ENCODE results near the gene EMP3. TPM values are rescaled to one million over a fixed set of nuclear protein-coding genes. Genes with fewer than 3 reads are reported as not detected.

The EMP3 gene
- total RNA-seq, 1 experiment from 2014 or later, result 79.2 TPM

DNA sequence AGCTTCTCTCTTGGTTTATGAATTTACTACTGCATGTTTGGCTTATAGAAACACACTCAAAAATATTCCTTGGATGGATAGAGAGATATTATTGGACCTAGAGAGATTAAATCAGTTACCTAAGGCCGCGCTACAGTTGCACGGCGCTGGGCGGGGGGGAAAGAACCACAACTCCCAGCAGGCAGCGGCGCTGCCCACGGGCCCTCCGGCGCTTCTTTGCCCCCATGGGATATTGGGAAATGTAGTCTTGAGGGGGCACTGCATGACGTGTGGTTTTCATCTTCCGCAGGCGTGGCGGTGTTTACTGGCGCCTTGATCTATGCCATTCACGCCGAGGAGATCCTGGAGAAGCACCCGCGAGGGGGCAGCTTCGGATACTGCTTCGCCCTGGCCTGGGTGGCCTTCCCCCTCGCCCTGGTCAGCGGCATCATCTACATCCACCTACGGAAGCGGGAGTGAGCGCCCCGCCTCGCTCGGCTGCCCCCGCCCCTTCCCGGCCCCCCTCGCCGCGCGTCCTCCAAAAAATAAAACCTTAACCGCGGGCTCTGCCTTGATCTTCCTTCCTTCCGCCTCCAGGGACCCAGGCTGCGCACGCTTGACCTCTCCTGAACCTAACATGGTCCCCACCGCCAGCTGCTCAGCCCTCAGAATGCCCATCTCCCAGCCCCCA lies 4.8 kb downstream of the EMP3 start:
- peaks cover 15% of the 10 kb centered on the region for H3K36me3 ChIP-seq
- DNase-seq, result no peak
- H3K27ac ChIP-seq, result no peak overlapping the region
- no peaks in the 10 kb centered on the region for H3K27me3 ChIP-seq
- H3K4me3 ChIP-seq, result no peak overlapping the region
- no peaks in the 10 kb centered on the region for H3K9me3 ChIP-seq (replicated peaks)
- H3K4me1 ChIP-seq, result peaks cover 6% of the 10 kb centered on the region

GRCh38 chr19:48332351-48332661 lies 7.0 kb downstream of the EMP3 start:
- Histone ChIP-seq H3K36me3 (peaks cover 12% of the 10 kb centered on the region), H3K27me3 (no peaks in the 10 kb centered on the region), H3K4me3 (peak overlapping the region; percentile 46), H3K4me1 (peaks cover 6% of the 10 kb centered on the region), H3K27ac (peak overlapping the region; percentile 72), H3K9me3 (replicated peaks) (no peaks in the 10 kb centered on the region)
- DNase-seq, result no peak

GRCh38 chr19:48332662-48333466 lies 7.5 kb downstream of the EMP3 start:
- Histone ChIP-seq H3K9me3 (replicated peaks) (no peaks in the 10 kb centered on the region), H3K4me3 (peak overlapping the region; percentile 46), H3K4me1 (peaks cover 6% of the 10 kb centered on the region), H3K36me3 (peaks cover 12% of the 10 kb centered on the region), H3K27ac (peak overlapping the region; percentile 72), H3K27me3 (no peaks in the 10 kb centered on the region)
- peak; percentile 97 to 99 for DNase-seq

- no peaks in the 10 kb centered on the region for H3K9me3 ChIP-seq (replicated peaks)
- no peak overlapping the region; the same call in 1 of the 2 replicates for H3K27ac ChIP-seq
- H3K27me3 ChIP-seq, result no peaks in the 10 kb centered on the region
- peaks cover 6% of the 10 kb centered on the region for H3K4me1 ChIP-seq
- H3K4me3 ChIP-seq, result peak overlapping the region; percentile 46
- peaks cover 9% of the 10 kb centered on the region for H3K36me3 ChIP-seq
- no peak for DNase-seq
Observed at GRCh38 chr19:48333467-48334384, 8.4 kb downstream of the EMP3 start.

DNA sequence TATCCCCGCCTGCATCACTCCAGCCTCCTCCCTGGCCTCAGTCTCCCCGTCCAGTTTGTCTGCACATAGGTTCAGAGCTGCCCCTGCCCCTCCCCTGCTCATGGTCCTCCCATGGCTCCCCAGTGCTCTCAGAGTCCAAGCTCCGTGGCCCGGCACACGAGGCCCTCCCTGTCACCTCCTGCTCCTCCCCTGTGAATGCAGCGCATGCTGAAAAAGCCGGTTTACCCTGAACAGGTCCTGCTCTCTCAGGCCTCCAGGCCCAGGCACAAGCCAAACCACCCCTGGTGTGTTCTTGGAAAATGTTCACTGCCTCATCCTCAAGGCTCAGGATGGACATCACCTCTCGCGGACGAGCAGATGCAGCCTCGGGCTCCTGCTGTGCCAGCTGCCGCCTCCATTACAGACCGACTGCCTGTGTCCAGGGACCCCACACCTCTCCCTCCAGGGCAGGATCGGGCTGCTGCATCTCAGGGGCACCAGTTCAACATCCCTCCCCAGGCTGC lies 13.0 kb downstream of the EMP3 start:
- Histone ChIP-seq H3K27ac (no peak overlapping the region), H3K9me3 (replicated peaks) (no peaks in the 10 kb centered on the region), H3K4me1 (no peaks in the 10 kb centered on the region), H3K4me3 (no peak overlapping the region), H3K27me3 (no peaks in the 10 kb centered on the region), H3K36me3 (no peaks in the 10 kb centered on the region)
- DNase-seq, result no peak

GRCh38 chr19:48338802-48339503 lies 13.6 kb downstream of the EMP3 start:
- H3K4me1 ChIP-seq, result no peaks in the 10 kb centered on the region

GRCh38 chr19:48340995-48341394 lies 15.6 kb downstream of the EMP3 start:
- DNase-seq, result peak; percentile 45 to 55
- Histone ChIP-seq H3K4me3 (no peak overlapping the region), H3K27me3 (no peaks in the 10 kb centered on the region), H3K36me3 (no peaks in the 10 kb centered on the region), H3K27ac (no peak overlapping the region), H3K4me1 (no peaks in the 10 kb centered on the region), H3K9me3 (replicated peaks) (no peaks in the 10 kb centered on the region)

More at GRCh38 chr19:48338802-48339503, 13.6 kb downstream of the EMP3 start:
- no peak for DNase-seq
- H3K36me3 ChIP-seq, result no peaks in the 10 kb centered on the region
- H3K27me3 ChIP-seq, result no peaks in the 10 kb centered on the region
- H3K9me3 ChIP-seq (replicated peaks), result no peaks in the 10 kb centered on the region
- no peak overlapping the region for H3K27ac ChIP-seq
- no peak overlapping the region for H3K4me3 ChIP-seq

DNA sequence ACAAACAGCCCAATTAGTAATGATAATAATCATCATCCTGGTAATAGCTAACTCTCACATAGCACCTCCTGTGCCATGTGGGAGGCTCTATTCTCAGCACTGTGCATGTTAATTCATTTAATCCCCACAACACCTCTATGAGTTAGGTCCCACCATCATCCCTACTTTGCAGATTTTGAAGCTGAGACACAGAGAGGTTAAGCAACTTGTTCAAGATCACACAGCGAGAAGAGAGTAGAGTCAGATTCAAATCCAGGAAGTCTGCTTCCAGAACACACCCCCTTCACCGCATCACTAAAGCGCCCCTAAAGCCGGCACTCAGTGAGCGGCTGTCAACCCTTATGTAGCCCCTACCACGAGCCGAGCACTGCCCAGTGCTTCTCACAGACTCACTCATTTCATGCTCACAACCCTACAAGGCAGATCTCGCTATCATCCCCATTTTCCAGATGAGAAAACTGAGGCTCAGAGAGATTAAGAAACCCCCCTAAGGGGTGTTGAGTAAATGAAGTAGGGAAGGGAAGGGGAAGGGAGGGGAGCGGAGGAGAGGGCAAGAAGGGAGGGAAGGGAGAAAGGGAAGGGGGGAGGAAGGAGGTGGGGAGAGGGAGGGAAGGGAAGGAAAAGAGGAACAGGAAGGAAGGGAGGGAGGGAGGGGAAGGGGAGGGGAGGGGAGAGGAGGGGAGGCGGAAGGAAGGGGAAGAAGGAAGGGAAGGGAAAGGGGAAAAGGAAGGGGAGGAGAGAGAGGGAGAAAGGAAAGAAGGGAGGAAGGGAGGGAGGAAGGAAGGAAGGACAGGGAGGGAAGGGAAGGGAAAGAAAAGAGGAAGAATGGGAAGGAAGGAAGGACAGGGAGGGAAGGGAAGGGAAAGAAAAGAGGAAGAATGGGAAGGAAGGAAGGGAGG lies 16.4 kb downstream of the EMP3 start:
- Histone ChIP-seq H3K4me3 (no peak overlapping the region), H3K27me3 (no peaks in the 10 kb centered on the region), H3K4me1 (no peaks in the 10 kb centered on the region), H3K27ac (no peak overlapping the region), H3K9me3 (replicated peaks) (no peaks in the 10 kb centered on the region), H3K36me3 (no peaks in the 10 kb centered on the region)
- no peak for DNase-seq

- no peak overlapping the region for H3K27ac ChIP-seq
- no peaks in the 10 kb centered on the region for H3K4me1 ChIP-seq
- H3K9me3 ChIP-seq (replicated peaks), result no peaks in the 10 kb centered on the region
- no peak for DNase-seq
- H3K36me3 ChIP-seq, result no peaks in the 10 kb centered on the region
- H3K27me3 ChIP-seq, result no peaks in the 10 kb centered on the region
- H3K4me3 ChIP-seq, result no peak overlapping the region
Observed at GRCh38 chr19:48342414-48342738, 17.0 kb downstream of the EMP3 start.

DNA sequence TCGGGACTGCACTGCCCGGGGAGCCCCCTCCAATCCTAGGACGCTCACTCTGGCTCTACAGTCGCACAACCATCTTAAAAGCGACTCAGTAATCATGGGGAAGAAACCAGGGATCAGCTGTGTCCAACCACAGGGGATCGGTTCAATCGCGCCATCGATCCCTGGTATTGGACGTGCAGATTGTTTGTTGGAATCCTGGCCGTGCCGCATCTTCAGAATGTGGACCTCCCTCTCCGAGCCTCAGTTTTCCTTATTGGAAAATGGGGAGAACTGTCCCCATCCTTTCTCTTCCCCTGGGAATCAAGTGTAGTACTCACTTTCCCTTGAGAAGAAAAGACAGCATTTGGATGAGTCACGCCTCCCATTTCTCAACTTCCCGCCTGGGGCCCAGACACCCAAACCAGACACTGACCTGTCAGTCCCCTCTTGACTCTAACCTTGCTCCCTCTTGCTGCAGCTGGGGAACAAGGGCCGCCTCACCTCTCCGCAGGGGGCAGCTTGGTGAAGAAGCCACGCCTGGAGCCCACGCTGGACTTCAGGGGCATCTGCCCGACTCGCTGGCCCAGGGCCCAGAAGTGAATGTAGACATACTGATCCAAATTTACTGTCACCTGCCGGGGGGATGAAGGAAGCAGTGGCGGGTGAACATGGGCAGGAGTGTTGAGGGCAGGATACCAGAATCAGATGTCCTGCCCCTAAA lies 17.6 kb downstream of the EMP3 start:
- no peak overlapping the region for H3K4me3 ChIP-seq
- no peak for DNase-seq
- H3K9me3 ChIP-seq (replicated peaks), result no peaks in the 10 kb centered on the region
- no peaks in the 10 kb centered on the region for H3K36me3 ChIP-seq
- H3K27me3 ChIP-seq, result no peaks in the 10 kb centered on the region
- H3K27ac ChIP-seq, result no peak overlapping the region
- H3K4me1 ChIP-seq, result no peaks in the 10 kb centered on the region

- Histone ChIP-seq H3K27me3 (no peaks in the 10 kb centered on the region), H3K9me3 (replicated peaks) (no peaks in the 10 kb centered on the region), H3K27ac (no peak overlapping the region), H3K4me1 (no peaks in the 10 kb centered on the region), H3K4me3 (no peak overlapping the region), H3K36me3 (no peaks in the 10 kb centered on the region)
- DNase-seq, result no peak
Observed at GRCh38 chr19:48344892-48345291, 19.5 kb downstream of the EMP3 start.

DNA sequence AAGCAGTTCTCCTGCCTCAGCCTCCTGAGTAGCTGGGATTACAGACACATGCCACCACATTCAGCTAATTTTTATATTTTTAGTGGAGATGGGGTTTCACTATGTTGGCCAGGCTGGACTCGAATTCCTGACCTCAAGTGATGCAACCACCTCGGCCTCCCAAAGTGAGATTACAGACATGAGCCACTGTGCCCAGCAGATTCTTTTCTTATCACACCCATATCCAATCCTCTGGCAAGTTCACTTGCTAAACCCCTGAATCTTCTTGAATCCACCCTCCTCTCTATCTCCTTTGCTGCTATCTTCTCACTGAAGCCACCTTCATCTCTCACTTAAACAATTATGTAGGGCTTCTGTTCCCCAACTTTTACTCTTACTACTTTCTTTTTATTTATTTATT lies 20.8 kb downstream of the EMP3 start:
- H3K9me3 ChIP-seq (replicated peaks), result no peaks in the 10 kb centered on the region
- H3K27ac ChIP-seq, result no peak overlapping the region
- H3K36me3 ChIP-seq, result no peaks in the 10 kb centered on the region
- no peaks in the 10 kb centered on the region for H3K4me1 ChIP-seq
- no peak overlapping the region for H3K4me3 ChIP-seq
- DNase-seq, result no peak
- H3K27me3 ChIP-seq, result no peaks in the 10 kb centered on the region

DNA sequence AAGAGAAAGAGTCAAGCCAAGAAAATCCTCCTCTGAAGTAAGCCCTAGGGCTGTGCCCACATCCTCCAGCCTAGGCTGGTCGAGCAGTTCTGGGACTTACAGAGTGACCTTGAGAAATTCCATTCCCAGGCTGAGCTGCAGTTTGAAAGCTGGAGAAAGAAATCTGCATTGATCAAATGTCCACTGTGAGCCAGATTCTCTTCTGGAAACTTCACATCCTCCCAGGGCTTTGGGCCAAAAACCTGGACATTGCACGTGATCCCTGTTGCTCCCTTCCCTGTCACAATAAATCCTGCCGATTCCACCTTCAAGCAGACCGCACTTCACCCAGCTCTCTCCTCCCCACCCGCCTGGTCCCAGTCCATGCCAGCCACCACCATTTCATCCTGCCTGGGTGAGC lies 22.7 kb downstream of the EMP3 start:
- no peaks in the 10 kb centered on the region for H3K9me3 ChIP-seq (replicated peaks)
- DNase-seq, result no peak
- H3K36me3 ChIP-seq, result no peaks in the 10 kb centered on the region
- H3K27me3 ChIP-seq, result no peaks in the 10 kb centered on the region
- no peak overlapping the region for H3K4me3 ChIP-seq
- H3K4me1 ChIP-seq, result no peaks in the 10 kb centered on the region
- H3K27ac ChIP-seq, result no peak overlapping the region
